Measurements from ENCODE around the gene WDR75.
A peak's percentile ranks its signal among the peaks of the same experiment; 100 is the strongest.
"Not testable (repeated sequence)": the region's sequence is repeated elsewhere in the genome, so short reads cannot be mapped to it uniquely, and the experiment has no call there.

Gene WDR75

GRCh38 chr2:189442468-189442867 is 1.2 kb downstream of the WDR75 start:
- no peak for DNase-seq

- no peak for DNase-seq
Measured at GRCh38 chr2:189444322-189444721, 3.0 kb downstream of the WDR75 start.

GRCh38 chr2:189446780-189447179 is 5.5 kb downstream of the WDR75 start:
- no peak for DNase-seq

- no peak for DNase-seq
Measured at GRCh38 chr2:189454009-189454408, 12.7 kb downstream of the WDR75 start.

- DNase-seq = no peak
Measured at GRCh38 chr2:189465076-189465475, 23.8 kb downstream of the WDR75 start.

- DNase-seq = no peak
Measured at GRCh38 chr2:189465478-189465877, 24.2 kb downstream of the WDR75 start.

- no peak for DNase-seq
Measured at GRCh38 chr2:189466046-189466445, 24.8 kb downstream of the WDR75 start.

GRCh38 chr2:189466656-189467055 is 25.4 kb downstream of the WDR75 start:
- no peak for DNase-seq

GRCh38 chr2:189467160-189467559 is 25.9 kb downstream of the WDR75 start:
- DNase-seq = no peak

- no peak for DNase-seq
Measured at GRCh38 chr2:189467593-189467992, 26.3 kb downstream of the WDR75 start.

- no peak for DNase-seq
Measured at GRCh38 chr2:189474526-189474925, 33.3 kb downstream of the WDR75 start.

- DNase-seq = no peak
Measured at GRCh38 chr2:189477756-189478155, 36.5 kb downstream of the WDR75 start.

GRCh38 chr2:189478289-189478688 is 37.0 kb downstream of the WDR75 start:
- not testable (repeated sequence) for DNase-seq

GRCh38 chr2:189481071-189481470 is 39.8 kb downstream of the WDR75 start:
- no peak for DNase-seq

GRCh38 chr2:189483571-189483970 is 42.3 kb downstream of the WDR75 start:
- no peak for DNase-seq

GRCh38 chr2:189483980-189484740 is 42.9 kb downstream of the WDR75 start:
- no peak for DNase-seq

- DNase-seq = no peak
Measured at GRCh38 chr2:189485146-189485545, 43.9 kb downstream of the WDR75 start.

GRCh38 chr2:189486237-189486770 is 45.0 kb downstream of the WDR75 start:
- no peak for DNase-seq

- no peak for DNase-seq
Measured at GRCh38 chr2:189487283-189488007, 46.2 kb downstream of the WDR75 start.

GRCh38 chr2:189488008-189488310 is 46.7 kb downstream of the WDR75 start:
- no peak for DNase-seq

- DNase-seq = no peak
Measured at GRCh38 chr2:189492451-189492850, 51.2 kb downstream of the WDR75 start.

GRCh38 chr2:189498205-189498604 is 56.9 kb downstream of the WDR75 start:
- DNase-seq = no peak

GRCh38 chr2:189499137-189499536 is 57.9 kb downstream of the WDR75 start:
- no peak for DNase-seq

- peak; percentile 9 for DNase-seq
Measured at GRCh38 chr2:189500456-189501160, 59.3 kb downstream of the WDR75 start.
